OCI-LY7 (cell line): ENCODE measurements around the gene SEPTIN6.

ENCODE experiments used
- EZH2phosphoT487 ChIP-seq: fragments of 200-600 bp; sonication (generic); IDR thresholded peaks from 2 replicates; pipeline ENCODE4 v1.6.1; 2018; ENCODE audit warnings: low read depth, borderline replicate concordance, mild to moderate bottlenecking, mixed run types, antibody characterized with exemption, low read length, moderate library complexity, mixed read lengths
- TF ChIP-seq, protein P1 (sequence below): fragments of 200-600 bp; sonication (generic); conservative IDR thresholded peaks from 2 replicates; pipeline ENCODE4 v1.5.1; 2014; ENCODE audit warnings: mild to moderate bottlenecking, antibody characterized with exemption, low read length, moderate library complexity, mixed read lengths

DNA sequence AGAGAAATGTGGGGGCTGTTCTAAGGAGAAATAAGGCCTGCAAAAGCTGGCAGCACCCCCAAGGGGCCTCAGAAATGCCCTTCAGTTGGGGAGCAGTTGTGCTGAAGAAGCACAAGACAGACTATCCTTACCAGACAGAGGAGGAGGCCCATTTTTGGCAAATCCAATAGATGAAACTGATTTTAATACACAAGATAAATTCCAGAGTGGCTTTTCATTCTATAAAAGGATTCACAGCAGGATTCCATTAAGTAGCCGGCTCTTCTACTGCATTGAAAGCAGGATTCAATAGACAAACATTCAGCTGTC lies 8.1 kb downstream of the SEPTIN6 start:
- TF ChIP-seq, protein P1, sequence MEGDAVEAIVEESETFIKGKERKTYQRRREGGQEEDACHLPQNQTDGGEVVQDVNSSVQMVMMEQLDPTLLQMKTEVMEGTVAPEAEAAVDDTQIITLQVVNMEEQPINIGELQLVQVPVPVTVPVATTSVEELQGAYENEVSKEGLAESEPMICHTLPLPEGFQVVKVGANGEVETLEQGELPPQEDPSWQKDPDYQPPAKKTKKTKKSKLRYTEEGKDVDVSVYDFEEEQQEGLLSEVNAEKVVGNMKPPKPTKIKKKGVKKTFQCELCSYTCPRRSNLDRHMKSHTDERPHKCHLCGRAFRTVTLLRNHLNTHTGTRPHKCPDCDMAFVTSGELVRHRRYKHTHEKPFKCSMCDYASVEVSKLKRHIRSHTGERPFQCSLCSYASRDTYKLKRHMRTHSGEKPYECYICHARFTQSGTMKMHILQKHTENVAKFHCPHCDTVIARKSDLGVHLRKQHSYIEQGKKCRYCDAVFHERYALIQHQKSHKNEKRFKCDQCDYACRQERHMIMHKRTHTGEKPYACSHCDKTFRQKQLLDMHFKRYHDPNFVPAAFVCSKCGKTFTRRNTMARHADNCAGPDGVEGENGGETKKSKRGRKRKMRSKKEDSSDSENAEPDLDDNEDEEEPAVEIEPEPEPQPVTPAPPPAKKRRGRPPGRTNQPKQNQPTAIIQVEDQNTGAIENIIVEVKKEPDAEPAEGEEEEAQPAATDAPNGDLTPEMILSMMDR = no peak
- no peak for TF ChIP-seq EZH2phosphoT487
